MM.1S (cell line): Measurements from ENCODE around the gene HGFAC.

ENCODE experiments used
- EZH2phosphoT487 ChIP-seq: fragments of 300-600 bp; sonication (generic); IDR thresholded peaks from 2 replicates; pipeline ENCODE4 v1.6.1; 2018; ENCODE audit warnings: antibody characterized with exemption, low read length
- TF ChIP-seq, protein P1 (sequence below): fragments of 300-600 bp; sonication (generic); IDR thresholded peaks from 2 replicates; pipeline ENCODE4 v1.5.1; 2016; ENCODE audit warnings: antibody characterized with exemption, low read length, mixed read lengths

DNA sequence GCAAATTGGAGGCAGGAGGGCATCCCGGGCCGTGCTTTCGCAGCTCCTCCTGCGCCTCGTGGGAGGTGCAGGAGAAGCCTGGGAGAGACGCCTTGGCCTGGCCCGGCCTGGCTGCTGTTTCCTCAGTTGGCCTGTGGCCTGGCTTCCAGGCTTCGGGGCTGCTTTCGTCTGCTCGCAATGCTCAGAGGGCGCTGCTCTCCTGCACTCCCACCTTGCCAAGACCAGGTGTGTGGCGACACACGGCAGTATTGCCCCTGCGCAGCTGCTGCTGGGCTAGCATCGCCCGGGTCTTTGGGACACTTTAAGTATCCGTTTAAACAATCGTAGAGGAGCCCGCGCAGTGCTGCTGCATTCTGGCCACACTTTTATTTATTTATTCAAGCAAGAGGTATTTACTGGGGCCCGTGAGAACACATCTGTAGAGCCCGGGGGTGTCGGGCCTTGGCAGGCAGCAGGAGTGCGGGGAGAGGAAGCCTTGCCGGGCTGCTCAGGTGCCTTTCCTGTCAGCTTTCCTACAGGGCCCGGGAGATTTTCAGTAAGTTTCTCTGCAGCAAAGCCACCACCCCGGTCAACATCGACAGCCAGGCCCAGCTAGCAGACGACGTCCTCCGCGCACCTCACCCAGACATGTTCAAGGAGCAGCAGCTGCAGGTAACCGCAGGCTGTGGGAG, 26.2 kb upstream of the HGFAC start:
- TF ChIP-seq, protein P1, sequence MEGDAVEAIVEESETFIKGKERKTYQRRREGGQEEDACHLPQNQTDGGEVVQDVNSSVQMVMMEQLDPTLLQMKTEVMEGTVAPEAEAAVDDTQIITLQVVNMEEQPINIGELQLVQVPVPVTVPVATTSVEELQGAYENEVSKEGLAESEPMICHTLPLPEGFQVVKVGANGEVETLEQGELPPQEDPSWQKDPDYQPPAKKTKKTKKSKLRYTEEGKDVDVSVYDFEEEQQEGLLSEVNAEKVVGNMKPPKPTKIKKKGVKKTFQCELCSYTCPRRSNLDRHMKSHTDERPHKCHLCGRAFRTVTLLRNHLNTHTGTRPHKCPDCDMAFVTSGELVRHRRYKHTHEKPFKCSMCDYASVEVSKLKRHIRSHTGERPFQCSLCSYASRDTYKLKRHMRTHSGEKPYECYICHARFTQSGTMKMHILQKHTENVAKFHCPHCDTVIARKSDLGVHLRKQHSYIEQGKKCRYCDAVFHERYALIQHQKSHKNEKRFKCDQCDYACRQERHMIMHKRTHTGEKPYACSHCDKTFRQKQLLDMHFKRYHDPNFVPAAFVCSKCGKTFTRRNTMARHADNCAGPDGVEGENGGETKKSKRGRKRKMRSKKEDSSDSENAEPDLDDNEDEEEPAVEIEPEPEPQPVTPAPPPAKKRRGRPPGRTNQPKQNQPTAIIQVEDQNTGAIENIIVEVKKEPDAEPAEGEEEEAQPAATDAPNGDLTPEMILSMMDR = no peak
- TF ChIP-seq EZH2phosphoT487 = no peak
